Spleen (tissue), 7 donors: Measurements from ENCODE around the gene ANKS1B.

Experiments
- CTCF ChIP-seq, 11 experiments: fragments of 200-600 bp in 7 of 11; fragments of 450-650 bp in 4 of 11; sonication (generic) in 4 of 11; IDR thresholded peaks in 8 of 11; conservative IDR thresholded peaks in 3 of 11; 1 replicate in 7 of 11; 2 replicates in 4 of 11; pipeline versions ENCODE4 v1.4.0 to v1.8.0; 2016 to 2021; ENCODE audit warnings: antibody characterized with exemption in 11 of 11, inconsistent platforms in 4 of 11, mild to moderate bottlenecking in 1 of 11
- POLR2AphosphoS5 ChIP-seq, 3 donors: sonication (generic); formaldehyde crosslinking; IDR thresholded peaks; one replicate each; pipeline ENCODE4 v1.5.1; 2017; ENCODE audit warnings: antibody characterized with exemption in 3 of 3
- donor health status: DM: no; HTN: no; CAD: no; lungs with moderate emphysema.
- donor health status: DM: no; HTN: no; CAD: no.
- donor health status: DM: no; HTN: no; CAD: no.

- TF ChIP-seq POLR2AphosphoS5 (IDR thresholded peaks at IDR 0.05) (no peak), CTCF (IDR thresholded peaks at IDR 0.05 in 8 of 11, conservative IDR thresholded peaks at IDR 0.05 in 3 of 11) (no peak)
Observed at GRCh38 chr12:99128246-99128802, 856.4 kb downstream of the ANKS1B start.
